GM23338 (cell line): Measurements from ENCODE around the gene TRAF3IP1.

Source experiments
- CREB1 ChIP-seq: fragments of 250-450 bp; sonication (Bioruptor Pico); IDR thresholded peaks from 2 replicates; pipeline ENCODE4 v1.5.0; 2020; ENCODE audit warnings: low read depth, mild to moderate bottlenecking, moderate library complexity
- EZH2 ChIP-seq: fragments of 200-600 bp; sonication (generic); IDR thresholded peaks from one replicate; pipeline ENCODE4 v1.8.0; 2017; ENCODE audit warnings: antibody characterized with exemption, mild to moderate bottlenecking, low read depth; ENCODE audit not compliant: unreplicated experiment
- EZH2phosphoT487 ChIP-seq: fragments of 200-600 bp; sonication (generic); IDR thresholded peaks from one replicate; pipeline ENCODE4 v1.8.1; 2018; ENCODE audit warnings: antibody characterized with exemption; ENCODE audit not compliant: unreplicated experiment
- JUNB ChIP-seq: IDR thresholded peaks from one replicate; pipeline ENCODE4 v1.6.1; 2016; ENCODE audit warnings: antibody characterized with exemption; ENCODE audit not compliant: unreplicated experiment
- NANOG ChIP-seq: IDR thresholded peaks from 2 replicates; pipeline ENCODE4 v1.6.1; 2016; ENCODE audit warnings: antibody characterized with exemption, borderline replicate concordance
- POLR2AphosphoS5 ChIP-seq: IDR thresholded peaks from 2 replicates; pipeline ENCODE4 v1.6.1; 2016; ENCODE audit warnings: antibody characterized with exemption, low read depth
- STAT1 ChIP-seq: IDR thresholded peaks from one replicate; pipeline ENCODE4 v1.6.1; 2016; ENCODE audit warnings: antibody characterized with exemption; ENCODE audit not compliant: unreplicated experiment
- ZNF114 ChIP-seq: fragments of 250-450 bp; sonication (Bioruptor Pico); IDR thresholded peaks from 2 replicates; pipeline ENCODE4 v1.5.0; 2020; ENCODE audit warnings: mild to moderate bottlenecking, moderate library complexity
- ZNF331 ChIP-seq: fragments of 250-450 bp; sonication (Bioruptor Pico); IDR thresholded peaks from 2 replicates; pipeline ENCODE4 v1.5.0; 2020; ENCODE audit warnings: low read depth, mild to moderate bottlenecking, moderate library complexity
- TF ChIP-seq, protein P1 (sequence below), 2 experiments: fragments of 200-600 bp in 1 of 2; sonication (generic) in 1 of 2; conservative IDR thresholded peaks; 2 replicates each; pipeline versions ENCODE4 v1.5.1 to v1.6.1; 2016 to 2017; ENCODE audit warnings: antibody characterized with exemption in 2 of 2, low read depth in 2 of 2, mild to moderate bottlenecking in 2 of 2, moderate library complexity in 1 of 2
- TF ChIP-seq, protein P2 (sequence below): IDR thresholded peaks from one replicate; pipeline ENCODE4 v1.6.1; 2018; ENCODE audit warnings: antibody characterized with exemption; ENCODE audit not compliant: unreplicated experiment
- TF ChIP-seq, protein P3 (sequence below): IDR thresholded peaks from 2 replicates; pipeline ENCODE4 v1.6.1; 2016; ENCODE audit warnings: antibody characterized with exemption
- TF ChIP-seq, protein P4 (sequence below): fragments of 250-450 bp; sonication (Bioruptor Pico); IDR thresholded peaks from 2 replicates; pipeline ENCODE4 v1.5.0; 2020; ENCODE audit warnings: mild to moderate bottlenecking, moderate library complexity

DNA sequence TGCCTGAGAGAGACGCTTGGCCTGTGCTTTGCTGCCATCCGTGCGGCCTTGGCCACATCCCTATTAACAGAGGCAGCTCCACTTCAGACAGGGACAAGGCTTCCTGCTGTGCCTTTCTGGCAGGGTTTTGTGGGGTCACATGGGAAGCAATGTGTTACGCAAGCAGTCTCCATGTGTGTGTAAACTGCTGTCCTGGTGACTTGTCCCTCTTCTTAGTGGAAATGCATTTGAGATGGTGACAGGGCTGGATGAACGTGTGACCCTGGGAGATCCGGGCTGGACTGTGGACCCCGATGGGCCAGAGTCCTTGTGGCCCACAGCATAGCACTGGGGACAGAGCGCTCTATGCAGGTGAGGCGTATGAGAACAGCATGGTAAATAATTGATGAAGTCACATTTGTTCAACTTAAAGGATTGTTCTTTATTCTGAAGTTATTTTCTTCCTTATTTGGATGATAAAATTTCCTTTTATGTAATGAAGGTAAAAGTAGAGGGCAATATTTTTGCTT lies 129.6 kb downstream of the TRAF3IP1 start:
- TF ChIP-seq, protein P1, sequence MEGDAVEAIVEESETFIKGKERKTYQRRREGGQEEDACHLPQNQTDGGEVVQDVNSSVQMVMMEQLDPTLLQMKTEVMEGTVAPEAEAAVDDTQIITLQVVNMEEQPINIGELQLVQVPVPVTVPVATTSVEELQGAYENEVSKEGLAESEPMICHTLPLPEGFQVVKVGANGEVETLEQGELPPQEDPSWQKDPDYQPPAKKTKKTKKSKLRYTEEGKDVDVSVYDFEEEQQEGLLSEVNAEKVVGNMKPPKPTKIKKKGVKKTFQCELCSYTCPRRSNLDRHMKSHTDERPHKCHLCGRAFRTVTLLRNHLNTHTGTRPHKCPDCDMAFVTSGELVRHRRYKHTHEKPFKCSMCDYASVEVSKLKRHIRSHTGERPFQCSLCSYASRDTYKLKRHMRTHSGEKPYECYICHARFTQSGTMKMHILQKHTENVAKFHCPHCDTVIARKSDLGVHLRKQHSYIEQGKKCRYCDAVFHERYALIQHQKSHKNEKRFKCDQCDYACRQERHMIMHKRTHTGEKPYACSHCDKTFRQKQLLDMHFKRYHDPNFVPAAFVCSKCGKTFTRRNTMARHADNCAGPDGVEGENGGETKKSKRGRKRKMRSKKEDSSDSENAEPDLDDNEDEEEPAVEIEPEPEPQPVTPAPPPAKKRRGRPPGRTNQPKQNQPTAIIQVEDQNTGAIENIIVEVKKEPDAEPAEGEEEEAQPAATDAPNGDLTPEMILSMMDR (conservative IDR thresholded peaks at IDR 0.05; ENCODE audit: low read depth in 2 of 2), result no peak
- TF ChIP-seq JUNB, result no peak
- TF ChIP-seq EZH2, result no peak
- no peak for TF ChIP-seq POLR2AphosphoS5
- no peak for TF ChIP-seq EZH2phosphoT487
- TF ChIP-seq, protein P2, sequence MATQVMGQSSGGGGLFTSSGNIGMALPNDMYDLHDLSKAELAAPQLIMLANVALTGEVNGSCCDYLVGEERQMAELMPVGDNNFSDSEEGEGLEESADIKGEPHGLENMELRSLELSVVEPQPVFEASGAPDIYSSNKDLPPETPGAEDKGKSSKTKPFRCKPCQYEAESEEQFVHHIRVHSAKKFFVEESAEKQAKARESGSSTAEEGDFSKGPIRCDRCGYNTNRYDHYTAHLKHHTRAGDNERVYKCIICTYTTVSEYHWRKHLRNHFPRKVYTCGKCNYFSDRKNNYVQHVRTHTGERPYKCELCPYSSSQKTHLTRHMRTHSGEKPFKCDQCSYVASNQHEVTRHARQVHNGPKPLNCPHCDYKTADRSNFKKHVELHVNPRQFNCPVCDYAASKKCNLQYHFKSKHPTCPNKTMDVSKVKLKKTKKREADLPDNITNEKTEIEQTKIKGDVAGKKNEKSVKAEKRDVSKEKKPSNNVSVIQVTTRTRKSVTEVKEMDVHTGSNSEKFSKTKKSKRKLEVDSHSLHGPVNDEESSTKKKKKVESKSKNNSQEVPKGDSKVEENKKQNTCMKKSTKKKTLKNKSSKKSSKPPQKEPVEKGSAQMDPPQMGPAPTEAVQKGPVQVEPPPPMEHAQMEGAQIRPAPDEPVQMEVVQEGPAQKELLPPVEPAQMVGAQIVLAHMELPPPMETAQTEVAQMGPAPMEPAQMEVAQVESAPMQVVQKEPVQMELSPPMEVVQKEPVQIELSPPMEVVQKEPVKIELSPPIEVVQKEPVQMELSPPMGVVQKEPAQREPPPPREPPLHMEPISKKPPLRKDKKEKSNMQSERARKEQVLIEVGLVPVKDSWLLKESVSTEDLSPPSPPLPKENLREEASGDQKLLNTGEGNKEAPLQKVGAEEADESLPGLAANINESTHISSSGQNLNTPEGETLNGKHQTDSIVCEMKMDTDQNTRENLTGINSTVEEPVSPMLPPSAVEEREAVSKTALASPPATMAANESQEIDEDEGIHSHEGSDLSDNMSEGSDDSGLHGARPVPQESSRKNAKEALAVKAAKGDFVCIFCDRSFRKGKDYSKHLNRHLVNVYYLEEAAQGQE, result no peak
- no peak for TF ChIP-seq CREB1 (CRISPR knock-in tag)
- TF ChIP-seq, protein P3, sequence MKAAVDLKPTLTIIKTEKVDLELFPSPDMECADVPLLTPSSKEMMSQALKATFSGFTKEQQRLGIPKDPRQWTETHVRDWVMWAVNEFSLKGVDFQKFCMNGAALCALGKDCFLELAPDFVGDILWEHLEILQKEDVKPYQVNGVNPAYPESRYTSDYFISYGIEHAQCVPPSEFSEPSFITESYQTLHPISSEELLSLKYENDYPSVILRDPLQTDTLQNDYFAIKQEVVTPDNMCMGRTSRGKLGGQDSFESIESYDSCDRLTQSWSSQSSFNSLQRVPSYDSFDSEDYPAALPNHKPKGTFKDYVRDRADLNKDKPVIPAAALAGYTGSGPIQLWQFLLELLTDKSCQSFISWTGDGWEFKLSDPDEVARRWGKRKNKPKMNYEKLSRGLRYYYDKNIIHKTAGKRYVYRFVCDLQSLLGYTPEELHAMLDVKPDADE, result no peak
- TF ChIP-seq ZNF331, result no peak
- TF ChIP-seq NANOG, result no peak
- no peak for TF ChIP-seq STAT1
- TF ChIP-seq, protein P4, sequence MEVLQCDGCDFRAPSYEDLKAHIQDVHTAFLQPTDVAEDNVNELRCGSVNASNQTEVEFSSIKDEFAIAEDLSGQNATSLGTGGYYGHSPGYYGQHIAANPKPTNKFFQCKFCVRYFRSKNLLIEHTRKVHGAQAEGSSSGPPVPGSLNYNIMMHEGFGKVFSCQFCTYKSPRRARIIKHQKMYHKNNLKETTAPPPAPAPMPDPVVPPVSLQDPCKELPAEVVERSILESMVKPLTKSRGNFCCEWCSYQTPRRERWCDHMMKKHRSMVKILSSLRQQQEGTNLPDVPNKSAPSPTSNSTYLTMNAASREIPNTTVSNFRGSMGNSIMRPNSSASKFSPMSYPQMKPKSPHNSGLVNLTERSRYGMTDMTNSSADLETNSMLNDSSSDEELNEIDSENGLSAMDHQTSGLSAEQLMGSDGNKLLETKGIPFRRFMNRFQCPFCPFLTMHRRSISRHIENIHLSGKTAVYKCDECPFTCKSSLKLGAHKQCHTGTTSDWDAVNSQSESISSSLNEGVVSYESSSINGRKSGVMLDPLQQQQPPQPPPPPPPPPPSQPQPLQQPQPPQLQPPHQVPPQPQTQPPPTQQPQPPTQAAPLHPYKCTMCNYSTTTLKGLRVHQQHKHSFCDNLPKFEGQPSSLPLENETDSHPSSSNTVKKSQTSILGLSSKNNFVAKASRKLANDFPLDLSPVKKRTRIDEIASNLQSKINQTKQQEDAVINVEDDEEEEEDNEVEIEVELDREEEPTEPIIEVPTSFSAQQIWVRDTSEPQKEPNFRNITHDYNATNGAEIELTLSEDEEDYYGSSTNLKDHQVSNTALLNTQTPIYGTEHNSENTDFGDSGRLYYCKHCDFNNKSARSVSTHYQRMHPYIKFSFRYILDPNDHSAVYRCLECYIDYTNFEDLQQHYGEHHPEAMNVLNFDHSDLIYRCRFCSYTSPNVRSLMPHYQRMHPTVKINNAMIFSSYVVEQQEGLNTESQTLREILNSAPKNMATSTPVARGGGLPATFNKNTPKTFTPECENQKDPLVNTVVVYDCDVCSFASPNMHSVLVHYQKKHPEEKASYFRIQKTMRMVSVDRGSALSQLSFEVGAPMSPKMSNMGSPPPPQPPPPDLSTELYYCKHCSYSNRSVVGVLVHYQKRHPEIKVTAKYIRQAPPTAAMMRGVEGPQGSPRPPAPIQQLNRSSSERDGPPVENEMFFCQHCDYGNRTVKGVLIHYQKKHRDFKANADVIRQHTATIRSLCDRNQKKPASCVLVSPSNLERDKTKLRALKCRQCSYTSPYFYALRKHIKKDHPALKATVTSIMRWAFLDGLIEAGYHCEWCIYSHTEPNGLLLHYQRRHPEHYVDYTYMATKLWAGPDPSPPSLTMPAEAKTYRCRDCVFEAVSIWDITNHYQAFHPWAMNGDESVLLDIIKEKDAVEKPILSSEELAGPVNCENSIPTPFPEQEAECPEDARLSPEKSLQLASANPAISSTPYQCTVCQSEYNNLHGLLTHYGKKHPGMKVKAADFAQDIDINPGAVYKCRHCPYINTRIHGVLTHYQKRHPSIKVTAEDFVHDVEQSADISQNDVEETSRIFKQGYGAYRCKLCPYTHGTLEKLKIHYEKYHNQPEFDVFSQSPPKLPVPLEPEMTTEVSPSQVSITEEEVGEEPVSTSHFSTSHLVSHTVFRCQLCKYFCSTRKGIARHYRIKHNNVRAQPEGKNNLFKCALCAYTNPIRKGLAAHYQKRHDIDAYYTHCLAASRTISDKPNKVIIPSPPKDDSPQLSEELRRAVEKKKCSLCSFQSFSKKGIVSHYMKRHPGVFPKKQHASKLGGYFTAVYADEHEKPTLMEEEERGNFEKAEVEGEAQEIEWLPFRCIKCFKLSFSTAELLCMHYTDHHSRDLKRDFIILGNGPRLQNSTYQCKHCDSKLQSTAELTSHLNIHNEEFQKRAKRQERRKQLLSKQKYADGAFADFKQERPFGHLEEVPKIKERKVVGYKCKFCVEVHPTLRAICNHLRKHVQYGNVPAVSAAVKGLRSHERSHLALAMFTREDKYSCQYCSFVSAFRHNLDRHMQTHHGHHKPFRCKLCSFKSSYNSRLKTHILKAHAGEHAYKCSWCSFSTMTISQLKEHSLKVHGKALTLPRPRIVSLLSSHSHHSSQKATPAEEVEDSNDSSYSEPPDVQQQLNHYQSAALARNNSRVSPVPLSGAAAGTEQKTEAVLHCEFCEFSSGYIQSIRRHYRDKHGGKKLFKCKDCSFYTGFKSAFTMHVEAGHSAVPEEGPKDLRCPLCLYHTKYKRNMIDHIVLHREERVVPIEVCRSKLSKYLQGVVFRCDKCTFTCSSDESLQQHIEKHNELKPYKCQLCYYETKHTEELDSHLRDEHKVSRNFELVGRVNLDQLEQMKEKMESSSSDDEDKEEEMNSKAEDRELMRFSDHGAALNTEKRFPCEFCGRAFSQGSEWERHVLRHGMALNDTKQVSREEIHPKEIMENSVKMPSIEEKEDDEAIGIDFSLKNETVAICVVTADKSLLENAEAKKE (CRISPR knock-in tag), result no peak
- no peak for TF ChIP-seq ZNF114 (CRISPR knock-in tag)
